ENCODE data around the gene ABCA13.

GRCh38 chr7:48443051-48443450, 271.8 kb downstream of the ABCA13 start:
- TF ChIP-seq CTCF (conservative IDR thresholded peaks at IDR 0.05) = no peak
- no peak for TF ChIP-seq EZH2 (IDR thresholded peaks at IDR 0.05; ENCODE audit: low read depth)

Data from PC-9 (cell line).